Bronchial epithelial cell (primary cell): ENCODE results near the gene EGR2. TPM values are rescaled to one million over a fixed set of nuclear protein-coding genes. Genes with fewer than 3 reads are reported as not detected.
A peak's percentile ranks its signal among the peaks of the same experiment; 100 is the strongest.

Source experiments
- DNase-seq: peaks from one replicate; pipeline ENCODE4 v3.0.0-alpha.2; 2010; ENCODE audit warnings: low read depth
- FAIRE-seq: peaks from 2 replicates; lab custom pipeline; 2011; peaks lifted over from hg19 to GRCh38; lab: Jason Lieb, UNC
- H3K27me3 ChIP-seq: 2 replicates; pipeline ENCODE4 v1.5.1; 2011; ENCODE audit warnings: low read length; ENCODE audit not compliant: control insufficient read depth, insufficient read depth
- H3K36me3 ChIP-seq: 2 replicates; pipeline ENCODE4 v1.5.1; 2011; ENCODE audit warnings: low read length; ENCODE audit not compliant: control insufficient read depth, insufficient read depth
- H3K4me3 ChIP-seq: 2 replicates; pipeline ENCODE4 v1.5.1; 2011; ENCODE audit warnings: mild to moderate bottlenecking, low read depth, low read length, control low read depth
- total RNA-seq: library from RNA; depleted of rRNA; stranded (reverse); fragments of >200 nt; gene quantifications from 2 replicates; pipeline ENCODE4 v1.2.1, GENCODE V29; 2014
- TF ChIP-seq, protein P1 (sequence below): IDR thresholded peaks from 2 replicates; pipeline ENCODE4 v1.5.1; 2011; ENCODE audit warnings: mild to moderate bottlenecking, moderate library complexity, low read length, control low read depth, inconsistent platforms; ENCODE audit not compliant: insufficient read depth, severe bottlenecking

EGR2 gene
- total RNA-seq, 1 donor from 2014 or later: 0.26 TPM

DNA sequence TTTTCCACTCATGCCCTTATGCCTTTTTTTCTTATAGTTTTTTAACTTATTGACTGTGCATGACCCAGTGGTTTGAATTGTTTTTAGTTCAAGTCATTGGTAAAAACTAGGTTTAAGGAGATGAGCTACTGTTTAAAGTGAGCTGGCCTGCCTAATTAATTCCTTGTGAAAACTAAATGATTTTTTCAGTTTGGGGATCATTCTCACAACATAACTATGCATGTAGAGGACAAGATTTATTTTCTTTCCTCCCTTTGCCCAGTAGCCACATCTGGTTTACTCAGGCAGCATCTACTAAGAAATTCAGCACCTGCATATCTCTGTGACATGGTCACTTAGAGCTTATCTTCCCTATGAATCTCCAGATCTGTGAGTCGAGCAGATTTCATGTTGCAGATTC is 9.9 kb downstream of the EGR2 start:
- DNase-seq: no peak
- TF ChIP-seq, protein P1, sequence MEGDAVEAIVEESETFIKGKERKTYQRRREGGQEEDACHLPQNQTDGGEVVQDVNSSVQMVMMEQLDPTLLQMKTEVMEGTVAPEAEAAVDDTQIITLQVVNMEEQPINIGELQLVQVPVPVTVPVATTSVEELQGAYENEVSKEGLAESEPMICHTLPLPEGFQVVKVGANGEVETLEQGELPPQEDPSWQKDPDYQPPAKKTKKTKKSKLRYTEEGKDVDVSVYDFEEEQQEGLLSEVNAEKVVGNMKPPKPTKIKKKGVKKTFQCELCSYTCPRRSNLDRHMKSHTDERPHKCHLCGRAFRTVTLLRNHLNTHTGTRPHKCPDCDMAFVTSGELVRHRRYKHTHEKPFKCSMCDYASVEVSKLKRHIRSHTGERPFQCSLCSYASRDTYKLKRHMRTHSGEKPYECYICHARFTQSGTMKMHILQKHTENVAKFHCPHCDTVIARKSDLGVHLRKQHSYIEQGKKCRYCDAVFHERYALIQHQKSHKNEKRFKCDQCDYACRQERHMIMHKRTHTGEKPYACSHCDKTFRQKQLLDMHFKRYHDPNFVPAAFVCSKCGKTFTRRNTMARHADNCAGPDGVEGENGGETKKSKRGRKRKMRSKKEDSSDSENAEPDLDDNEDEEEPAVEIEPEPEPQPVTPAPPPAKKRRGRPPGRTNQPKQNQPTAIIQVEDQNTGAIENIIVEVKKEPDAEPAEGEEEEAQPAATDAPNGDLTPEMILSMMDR: no peak
- no peaks in the 10 kb centered on the region for H3K27me3 ChIP-seq
- FAIRE-seq: no peak
- no peaks in the 10 kb centered on the region for H3K36me3 ChIP-seq
- peak overlapping the region; percentile 94 for H3K4me3 ChIP-seq

DNA sequence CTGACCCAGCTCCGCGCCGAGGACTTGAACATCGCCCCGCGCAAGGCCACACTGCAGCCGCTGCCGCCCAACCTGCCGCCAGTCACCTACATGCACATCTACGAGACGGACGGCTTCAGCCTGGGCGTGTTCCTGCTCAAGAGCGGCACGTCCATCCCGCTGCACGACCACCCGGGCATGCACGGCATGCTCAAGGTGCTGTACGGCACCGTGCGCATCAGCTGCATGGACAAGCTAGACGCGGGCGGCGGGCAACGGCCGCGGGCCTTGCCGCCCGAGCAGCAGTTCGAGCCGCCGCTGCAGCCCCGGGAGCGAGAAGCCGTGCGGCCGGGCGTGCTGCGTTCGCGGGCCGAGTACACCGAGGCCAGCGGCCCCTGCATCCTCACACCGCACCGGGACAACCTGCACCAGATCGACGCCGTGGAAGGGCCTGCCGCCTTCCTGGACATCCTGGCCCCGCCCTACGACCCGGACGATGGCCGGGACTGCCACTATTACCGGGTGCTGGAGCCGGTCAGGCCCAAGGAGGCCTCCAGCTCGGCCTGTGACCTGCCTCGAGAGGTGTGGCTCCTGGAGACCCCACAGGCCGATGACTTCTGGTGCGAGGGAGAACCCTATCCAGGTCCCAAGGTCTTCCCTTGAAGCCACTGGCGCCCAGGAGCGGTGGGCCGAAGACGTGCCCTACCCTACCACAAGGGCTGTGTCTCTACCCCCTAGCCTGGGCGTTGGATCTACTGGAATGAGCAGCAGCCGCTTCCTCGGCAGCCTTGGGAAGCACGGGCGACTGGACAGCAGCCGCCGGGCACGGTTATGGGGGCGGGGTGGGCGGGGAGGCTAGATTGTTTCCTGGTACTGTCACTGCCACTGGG is 10.7 kb downstream of the EGR2 start:
- Histone ChIP-seq H3K4me3 (peak overlapping the region; percentile 94), H3K36me3 (no peaks in the 10 kb centered on the region), H3K27me3 (no peaks in the 10 kb centered on the region)
- FAIRE-seq (no peak), DNase-seq (peak; percentile 26)
- TF ChIP-seq, protein P1: no peak

DNA sequence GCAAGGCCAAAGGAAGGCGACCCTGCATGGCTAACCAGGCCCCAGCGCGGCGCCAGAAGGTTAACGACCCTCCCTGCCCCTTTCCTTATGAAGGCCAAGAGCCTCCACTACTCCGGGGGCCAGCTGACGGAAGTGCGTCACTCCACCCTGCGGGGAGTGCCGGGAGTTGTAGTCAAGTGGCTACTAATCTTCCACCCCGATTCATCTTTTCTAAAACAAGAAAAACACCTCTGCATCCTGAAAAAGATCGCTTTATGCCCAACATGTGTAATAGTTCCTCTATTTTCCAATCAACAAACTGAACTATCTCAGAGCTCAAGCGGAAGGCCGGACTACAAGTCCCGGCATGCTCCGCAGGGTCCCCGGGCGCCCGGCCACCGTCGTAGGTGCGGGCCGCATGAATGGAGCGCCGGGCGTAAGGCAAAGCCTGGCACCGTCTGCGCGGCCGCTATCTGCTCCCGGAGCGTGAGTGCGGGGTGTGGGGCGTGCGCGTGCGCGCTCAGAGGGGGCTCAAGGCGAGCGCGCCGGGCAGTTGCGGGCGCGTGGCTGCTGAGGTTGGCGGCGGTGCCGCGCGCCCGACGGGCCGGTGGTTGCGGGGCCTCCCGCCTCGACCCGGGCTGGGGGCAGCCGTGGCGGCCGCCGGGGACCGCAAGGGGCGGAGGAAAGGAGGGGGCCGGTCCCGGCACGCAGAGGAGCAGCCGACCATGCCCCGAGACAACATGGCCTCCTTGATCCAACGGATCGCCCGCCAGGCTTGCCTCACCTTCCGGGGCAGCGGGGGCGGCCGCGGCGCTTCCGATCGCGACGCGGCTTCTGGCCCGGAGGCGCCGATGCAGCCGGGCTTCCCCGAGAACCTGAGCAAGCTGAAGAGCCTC is 11.6 kb downstream of the EGR2 start, which contains the start of gene ADO:
Gene ADO (plus strand): TSS at position 365 of the 875 bp plus-strand sequence. CDS start 340 bp downstream, at position 705.
- TF ChIP-seq, protein P1: no peak
- no peaks in the 10 kb centered on the region for H3K36me3 ChIP-seq
- FAIRE-seq (no peak), DNase-seq (peak; percentile 59)
- no peaks in the 10 kb centered on the region for H3K27me3 ChIP-seq
- H3K4me3 ChIP-seq: peak within 1 kb of the TSS; percentile 94

DNA sequence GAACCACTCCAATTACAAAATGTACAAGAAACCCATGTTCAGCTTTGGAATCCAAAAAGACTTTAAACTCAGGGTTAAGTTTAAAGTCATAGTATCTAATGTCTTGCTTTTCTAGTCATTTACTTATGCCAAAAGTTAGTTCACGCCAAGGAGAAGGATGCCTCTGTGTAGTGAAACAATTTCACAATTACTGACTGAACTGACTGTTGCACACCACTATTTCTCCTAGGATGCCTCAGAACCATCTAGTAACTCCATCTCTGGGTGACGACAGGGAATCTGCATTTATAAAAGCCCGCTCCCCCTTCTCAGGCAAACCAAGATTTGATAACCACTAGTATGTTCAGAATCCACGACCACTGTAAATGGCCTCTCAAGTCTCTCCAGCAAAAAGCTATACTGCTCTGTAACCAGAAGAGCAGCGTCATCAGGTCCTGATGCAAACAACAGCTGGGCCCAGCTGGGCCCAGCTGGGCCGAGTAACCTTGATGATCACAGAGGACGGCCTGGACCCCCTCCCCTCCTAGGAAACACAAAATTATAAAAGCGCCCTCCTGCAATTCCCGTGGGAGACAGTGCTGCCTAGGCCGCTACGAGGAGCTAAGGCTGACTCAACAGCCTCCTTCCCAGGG is 12.3 kb downstream of the EGR2 start:
- FAIRE-seq (no peak), DNase-seq (no peak)
- H3K4me3 ChIP-seq: peak overlapping the region; percentile 94
- no peaks in the 10 kb centered on the region for H3K36me3 ChIP-seq
- TF ChIP-seq, protein P1: no peak
- H3K27me3 ChIP-seq: no peaks in the 10 kb centered on the region

DNA sequence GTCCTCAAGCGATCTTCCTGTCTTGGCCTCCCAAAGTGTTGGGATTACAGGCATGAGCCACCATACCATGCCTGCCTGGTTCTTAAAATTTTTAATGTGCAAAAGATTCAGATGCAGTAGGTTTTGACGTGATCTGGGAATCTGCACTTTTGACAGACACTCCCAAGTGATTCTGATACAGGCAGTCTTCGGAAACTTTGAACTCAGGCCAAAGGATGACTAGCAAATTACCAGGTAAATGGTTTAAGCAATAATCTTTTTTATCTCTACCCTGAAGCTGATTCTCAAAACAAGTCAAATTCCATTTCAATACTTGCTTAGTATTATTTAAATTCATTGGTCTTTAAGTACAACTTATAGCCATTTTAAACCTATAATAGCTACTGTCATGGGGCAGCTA is 14.3 kb downstream of the EGR2 start:
- TF ChIP-seq, protein P1: no peak
- Histone ChIP-seq H3K27me3 (no peaks in the 10 kb centered on the region), H3K4me3 (no peak overlapping the region), H3K36me3 (no peaks in the 10 kb centered on the region)
- DNase-seq (no peak), FAIRE-seq (no peak)
